GM18499 (cell line): ENCODE measurements around the gene NPAT.

Source experiments
- ATAC-seq: cut with Tn5 transposase; IDR thresholded peaks from one replicate; pipeline ENCODE4 v1.9.1; 2021; ENCODE audit warnings: moderate number of reproducible peaks; ENCODE audit not compliant: insufficient read depth, unreplicated experiment

NPAT gene

DNA sequence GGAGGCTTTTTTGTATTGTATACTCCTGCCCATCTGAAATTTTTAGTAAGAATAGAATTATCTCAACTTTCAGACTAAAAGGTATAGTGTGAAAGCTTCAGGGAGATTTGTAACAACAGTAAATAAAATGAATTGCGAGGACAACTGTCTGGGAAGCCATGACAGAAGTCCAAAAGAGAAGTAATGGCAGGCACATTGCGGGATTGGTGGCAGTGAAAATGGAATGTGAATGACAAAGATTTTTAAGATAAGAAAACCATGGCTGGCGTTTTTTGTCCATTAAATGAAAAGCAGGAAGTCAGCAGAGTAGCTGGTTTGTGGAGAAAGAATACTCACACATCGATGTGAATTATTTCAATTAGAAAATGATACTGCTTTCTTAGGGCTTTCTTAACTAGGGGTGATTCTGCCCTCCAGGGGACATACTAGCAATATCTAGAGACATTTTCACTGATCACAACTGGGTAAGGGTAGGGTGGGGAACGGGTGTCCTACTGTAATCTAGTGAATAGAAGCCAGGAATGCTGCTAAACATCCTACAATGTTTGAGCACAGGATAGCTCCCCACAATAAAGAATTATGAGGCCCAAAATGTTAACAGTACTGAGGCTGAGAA is 1.6 kb downstream of the NPAT start:
- no peak for ATAC-seq

DNA sequence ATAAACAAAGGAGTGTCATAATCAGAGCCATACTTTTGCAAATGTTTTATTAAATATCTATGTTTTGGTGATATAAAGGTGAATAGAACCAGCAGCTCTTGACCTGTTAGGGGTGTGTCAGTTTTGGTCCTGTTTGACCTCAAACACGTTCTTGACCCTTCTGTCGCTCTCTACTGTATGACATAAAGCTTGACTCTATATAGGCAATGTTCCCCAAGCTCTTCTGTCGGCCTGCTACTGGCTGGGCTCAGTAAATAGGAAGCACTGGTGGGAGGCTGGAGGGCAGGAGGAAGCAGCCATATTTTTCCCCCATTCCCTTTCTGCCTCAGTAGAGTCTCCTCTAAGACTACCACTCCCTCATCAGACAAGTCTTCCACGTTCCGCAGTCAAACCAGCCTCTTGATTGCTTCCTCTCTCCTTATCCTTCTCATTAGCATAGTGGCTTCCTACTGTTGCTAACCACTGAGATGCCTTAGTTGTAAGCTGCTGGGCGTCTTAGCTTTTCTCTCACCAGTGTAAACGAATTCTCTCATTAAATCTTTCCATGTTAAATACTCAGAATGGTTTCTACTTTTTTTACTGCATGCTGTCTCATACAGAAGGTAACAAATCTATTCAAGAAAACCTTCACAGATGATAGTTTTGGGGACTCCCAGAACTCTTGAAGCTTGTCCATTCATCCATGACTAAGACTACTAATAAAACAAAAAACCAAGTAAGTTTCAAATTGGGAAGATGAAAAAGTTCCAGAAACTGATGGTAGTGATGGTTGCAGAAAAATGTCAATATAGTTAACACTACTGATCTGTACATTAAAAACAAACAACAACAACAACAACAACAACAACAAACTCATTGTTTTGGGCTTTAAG is 3.3 kb downstream of the NPAT start:
- ATAC-seq, result no peak

DNA sequence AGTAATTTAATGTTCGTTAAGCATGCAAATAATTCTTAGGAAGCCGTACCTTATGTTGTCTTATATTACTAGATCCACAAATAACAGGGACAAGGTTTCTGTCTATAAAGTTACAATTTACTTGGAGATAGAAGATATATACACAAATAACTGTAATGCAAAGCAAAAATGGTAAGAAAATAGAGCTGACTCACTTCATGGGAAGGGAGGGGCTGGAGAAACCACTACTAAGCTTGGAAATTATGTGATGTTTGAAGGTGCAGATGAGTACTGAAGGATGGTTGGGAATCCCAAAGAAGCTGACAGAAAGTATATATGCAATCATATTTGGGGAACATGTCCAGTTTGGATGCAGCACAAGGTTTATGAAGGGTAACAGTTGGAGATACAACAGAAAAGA is 4.0 kb downstream of the NPAT start:
- no peak for ATAC-seq

DNA sequence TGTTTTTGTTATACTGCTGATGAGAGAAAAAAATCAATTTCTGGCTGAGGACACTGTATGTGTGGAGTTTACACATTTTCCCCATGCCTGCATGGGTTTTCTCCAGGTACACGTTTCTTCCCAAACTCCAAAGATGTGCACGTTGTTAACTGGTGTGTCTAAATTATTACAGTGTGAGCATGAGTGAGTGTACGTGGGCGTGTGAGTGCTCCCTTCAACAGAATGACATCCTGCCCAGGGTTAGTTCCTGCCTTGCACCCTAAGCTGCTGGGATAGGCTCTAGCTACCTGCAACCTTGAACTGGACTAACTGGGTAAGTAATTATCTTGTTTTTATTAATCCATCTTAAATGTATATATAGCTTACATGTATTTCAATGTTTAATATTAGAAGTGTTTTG is 5.5 kb downstream of the NPAT start:
- no peak for ATAC-seq

DNA sequence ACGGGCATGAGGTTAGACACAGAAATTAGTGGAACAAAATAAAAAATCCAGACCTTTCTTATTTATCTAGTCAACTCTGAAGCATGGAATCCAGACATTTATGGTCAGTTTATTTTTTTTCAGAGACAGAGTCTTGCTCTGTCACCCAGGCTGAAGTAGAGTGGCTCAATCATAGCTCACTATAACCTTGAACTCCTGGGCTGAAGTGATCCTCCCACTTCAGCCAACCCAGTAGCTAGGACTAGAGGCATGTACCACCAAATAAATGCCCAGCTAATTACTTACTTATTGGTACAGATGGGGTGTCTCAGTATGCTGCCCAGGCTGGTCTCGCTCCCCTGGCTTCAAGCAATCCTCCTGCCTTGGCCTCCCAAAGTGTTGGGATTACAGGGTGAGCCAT is 8.7 kb downstream of the NPAT start:
- no peak for ATAC-seq

DNA sequence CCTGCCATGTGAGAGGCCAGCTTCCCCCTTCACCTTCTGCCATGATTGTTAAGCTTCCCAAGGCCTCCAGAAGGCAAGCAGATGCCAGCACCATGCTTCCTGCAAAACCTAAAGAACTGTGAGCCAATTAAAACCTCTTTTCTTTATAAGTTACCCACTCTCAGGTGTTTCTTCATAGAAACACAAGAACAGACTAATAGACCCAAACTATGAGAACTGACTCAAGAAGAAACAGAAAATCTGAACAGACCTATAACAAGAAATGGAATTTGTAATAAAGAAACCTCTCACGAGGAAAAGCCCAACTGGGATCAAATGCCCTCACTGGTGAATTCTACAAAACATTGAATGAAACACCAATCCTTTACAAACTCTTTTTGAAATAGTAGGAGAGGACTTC is 12.0 kb downstream of the NPAT start:
- ATAC-seq, result no peak

DNA sequence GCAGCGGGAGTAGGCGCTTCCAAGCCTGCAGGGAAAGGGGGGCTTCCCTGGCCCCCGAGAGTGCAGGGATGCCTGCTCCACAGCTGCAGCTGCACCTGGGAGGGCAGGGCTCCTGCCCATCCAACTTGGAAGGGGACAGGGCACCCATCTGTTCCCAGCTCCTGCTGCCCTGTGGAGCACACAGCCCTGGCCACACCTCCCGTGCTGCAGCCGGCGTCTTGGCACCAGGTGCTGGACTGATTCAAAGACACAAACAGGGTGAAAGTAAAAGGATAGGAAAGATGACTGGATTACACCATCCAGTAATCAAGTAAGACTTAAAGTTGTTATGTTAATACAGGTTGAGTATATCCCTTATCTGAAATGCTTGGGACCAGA is 14.8 kb downstream of the NPAT start:
- no peak for ATAC-seq

DNA sequence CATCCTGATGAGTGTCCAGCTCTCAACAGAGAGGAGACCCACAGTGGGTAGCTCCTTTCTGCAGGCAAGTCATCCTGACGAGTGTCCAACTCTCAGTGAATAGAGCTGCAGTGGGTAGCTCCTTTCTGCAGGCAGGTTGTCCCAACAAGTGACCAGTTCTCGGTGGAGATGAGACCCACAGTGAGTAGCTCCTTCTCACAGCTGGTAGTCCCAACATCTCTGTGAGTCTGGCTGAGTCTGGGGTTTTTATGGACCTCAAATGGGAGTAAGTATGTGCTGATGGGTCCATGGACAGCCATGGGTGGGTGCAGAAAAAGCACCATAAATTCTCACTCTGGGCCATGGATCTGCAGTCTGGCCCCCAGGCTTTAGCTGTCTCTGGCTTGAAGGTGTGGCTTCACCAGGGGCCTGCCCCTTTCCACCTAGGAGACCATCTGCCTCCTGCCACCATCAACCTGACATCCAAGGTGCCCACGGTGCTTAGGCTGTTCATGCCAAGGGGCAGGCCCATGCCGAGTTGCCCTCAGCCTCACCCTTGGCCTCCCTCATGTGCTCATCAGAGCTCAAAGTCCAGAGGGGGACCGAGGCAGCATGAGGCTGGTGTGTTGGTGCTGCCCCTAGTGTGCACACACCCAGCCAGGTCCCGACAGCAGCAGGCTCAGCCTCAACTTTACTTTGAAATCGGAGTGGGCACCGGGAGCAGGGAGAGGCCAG is 15.3 kb downstream of the NPAT start:
- no peak for ATAC-seq

DNA sequence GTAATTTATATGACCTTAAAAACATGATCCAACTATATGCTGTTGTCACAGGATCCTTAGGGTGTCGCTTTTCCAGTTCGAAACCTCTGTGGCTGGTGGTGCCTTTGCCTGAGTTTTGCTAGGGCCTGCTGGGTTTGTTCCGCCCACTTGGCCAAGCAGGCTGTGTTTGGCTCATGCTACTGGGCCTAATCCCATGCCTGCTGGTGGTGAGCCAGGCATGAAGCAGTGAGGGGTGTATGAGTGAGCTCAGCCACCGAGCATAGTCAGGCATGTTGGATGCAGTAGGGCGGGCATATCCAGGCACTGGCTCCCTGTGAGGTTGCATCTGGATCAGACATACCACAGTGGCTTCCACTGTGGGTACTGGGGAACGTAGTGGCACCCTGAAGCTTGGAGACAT is 16.3 kb downstream of the NPAT start:
- no peak for ATAC-seq

DNA sequence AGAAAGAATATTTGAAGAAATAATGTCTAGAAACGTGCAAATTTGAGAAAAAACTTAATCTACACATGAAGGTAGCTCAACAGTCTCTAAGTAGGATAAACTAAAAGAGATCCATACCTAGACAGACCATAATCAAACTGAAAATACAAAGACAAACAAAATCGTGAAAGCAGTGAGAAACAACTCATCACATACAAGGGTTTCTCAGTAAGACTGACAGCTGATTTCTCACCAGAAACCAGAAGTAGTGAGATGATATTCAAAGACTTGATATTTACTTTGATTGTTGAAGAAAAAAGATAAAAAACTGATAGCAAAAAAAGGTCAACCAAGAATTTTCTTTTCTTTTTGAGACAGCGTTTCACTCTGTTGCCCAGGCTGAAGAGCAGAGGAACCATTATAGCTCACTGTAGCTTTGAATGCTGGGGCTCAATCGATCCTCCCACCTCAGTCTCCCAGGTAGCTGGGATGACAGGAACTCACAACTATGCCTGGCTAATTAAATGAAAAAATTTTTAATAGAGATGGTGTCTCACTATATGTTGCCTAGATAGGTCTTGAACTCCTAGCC is 17.4 kb downstream of the NPAT start:
- ATAC-seq, result no peak

DNA sequence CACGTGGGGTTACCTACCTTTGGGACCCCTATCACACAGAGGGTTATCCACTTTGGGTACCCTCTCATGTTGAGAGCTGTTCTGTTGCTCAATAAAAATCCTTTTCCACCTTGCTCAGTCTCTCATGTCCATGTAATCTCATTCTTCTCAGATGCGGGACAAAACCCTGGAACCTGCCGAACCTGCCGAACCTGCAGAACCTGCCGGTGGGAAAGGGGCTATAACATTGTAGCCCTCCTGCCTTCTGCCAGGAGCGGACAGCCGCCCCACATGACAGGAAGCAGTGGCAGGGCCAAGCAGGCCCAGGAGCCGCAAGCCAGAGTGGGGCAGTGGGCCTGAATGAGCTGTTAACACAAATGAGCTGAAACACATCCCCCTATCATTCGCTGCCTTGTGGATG is 18.1 kb downstream of the NPAT start:
- no peak for ATAC-seq

DNA sequence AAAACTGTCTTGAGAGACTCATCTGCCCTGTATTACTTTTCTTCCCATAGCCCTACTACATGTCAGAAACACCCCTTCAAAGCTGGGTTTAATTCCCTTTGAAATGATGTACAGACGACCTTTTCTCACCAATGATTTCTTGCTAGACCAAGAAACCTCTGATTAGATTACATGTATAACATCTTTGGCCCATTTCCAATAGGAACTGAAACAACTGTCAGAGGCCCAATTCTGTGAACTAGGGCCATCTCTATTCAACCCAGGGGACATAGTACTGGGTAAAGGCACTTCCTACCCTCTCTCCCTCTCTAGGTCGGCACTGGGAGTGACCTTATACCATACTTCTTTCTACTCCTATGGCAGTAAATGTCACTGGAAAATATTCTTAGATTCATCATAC is 19.4 kb downstream of the NPAT start:
- ATAC-seq, result no peak

DNA sequence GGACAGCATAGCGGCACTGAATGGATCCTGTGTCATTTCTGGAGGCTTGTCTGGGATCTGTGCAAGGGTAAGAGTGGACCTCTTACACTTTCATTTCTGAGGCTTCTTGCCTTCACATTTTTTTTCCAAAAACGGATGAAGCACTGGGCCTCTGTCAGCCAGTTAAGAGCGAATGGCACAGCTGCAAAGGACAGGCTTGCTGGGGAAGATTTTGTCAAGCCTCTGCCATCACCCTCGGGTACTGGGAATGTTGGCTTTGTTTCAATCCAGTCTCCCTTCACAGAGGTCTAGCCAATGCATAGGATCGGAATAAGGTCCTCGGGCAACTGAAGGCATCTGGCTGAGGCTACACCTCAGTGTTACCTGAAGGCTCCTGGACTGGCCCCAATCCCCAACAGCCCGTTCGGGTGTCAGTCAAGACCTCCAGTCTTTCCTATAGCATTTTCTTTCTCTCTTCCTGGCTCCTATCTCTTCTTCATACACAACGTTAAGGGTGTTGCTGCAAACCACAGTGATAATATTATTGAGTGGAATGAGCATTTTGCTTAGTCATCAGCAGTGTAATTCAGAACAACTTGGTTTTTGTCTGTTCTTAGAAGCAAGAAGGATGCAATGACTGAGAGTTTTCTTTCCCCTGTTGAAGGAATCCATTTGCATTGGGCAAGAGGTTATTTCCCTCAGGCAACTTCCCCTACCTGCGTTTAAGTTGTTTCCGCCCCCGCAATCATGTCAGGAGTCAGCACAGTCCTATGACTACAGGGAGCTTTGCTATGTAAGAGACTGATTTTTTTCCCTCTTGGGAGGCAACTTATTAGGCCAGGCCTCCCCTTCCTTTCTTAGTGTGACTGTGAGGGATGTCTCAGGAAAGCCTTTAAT is 22.8 kb downstream of the NPAT start:
- ATAC-seq, result peak; percentile 73

DNA sequence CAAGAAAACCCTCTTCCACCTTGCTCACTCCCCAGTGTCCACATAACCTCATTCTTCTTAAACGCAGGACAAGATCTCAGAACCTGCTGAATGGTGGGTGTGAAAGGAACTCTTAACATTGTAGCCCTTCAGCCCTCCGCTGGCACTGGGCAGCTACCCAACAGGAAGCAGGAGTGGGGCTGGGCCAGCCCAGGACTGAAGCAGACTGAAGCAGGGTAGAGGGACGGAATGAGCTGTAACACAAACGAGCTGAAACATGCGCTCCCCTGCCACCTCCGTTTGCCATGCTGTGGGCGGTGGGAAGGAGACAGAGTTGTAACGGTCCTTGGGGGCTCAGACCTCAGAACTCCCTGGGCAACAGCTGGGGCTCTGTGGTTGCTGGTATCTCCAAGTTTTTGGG is 23.6 kb downstream of the NPAT start:
- ATAC-seq, result no peak

DNA sequence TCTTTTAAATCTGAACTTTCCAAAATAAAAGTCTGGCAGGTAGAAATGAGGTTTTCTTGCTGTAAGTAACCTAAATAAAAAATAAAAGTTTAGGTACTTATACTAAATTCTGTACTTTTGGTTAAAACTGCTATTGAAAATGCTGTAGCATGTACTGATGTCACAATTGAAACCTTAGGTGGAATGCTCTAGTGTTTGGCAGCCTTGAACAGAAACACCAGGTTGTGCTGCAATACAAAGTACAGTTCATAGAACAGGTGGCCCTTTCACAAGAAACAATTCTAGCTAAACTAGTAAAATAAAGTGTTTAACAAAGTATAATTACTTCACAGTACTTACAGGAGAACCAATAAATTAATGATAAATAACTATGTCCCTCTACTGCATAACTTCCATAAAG is 25.1 kb downstream of the NPAT start:
- ATAC-seq, result no peak

DNA sequence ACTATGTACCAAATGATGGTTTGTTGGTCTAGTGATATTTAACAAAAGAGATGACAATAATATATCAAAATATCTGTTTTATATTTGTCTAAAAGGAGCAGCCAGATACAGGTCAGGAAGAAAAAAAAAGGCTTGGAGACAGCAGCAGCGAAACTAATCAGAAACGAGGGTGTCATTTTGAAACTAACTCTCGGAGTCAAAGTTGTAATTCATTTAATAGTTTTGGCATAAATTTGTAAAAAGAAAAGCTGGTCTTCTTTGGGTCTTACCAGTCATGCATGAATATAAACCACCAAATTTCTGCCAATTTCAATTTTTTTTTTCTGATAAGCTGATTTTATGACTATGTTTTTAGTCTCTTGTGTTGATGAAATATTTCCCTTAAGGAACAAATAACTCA is 25.5 kb downstream of the NPAT start:
- ATAC-seq, result no peak

DNA sequence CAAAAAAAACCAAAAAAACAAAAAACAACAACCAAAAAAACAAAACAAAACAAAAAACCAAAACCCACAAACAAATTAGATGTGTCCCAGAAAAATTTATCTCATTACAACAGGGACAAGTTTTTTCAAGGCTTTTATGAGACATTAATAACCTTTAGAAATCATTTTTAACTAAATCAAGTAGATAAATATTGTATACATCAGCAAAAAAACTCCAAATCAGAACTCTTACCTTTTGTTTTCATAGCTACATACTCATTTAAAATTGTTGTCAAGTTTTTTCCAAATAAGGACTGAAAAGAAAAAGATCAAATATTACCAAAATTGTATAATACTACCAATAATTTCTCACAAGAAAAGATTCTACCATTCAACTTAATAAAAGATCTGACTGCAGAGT is 28.7 kb downstream of the NPAT start:
- ATAC-seq, result no peak

DNA sequence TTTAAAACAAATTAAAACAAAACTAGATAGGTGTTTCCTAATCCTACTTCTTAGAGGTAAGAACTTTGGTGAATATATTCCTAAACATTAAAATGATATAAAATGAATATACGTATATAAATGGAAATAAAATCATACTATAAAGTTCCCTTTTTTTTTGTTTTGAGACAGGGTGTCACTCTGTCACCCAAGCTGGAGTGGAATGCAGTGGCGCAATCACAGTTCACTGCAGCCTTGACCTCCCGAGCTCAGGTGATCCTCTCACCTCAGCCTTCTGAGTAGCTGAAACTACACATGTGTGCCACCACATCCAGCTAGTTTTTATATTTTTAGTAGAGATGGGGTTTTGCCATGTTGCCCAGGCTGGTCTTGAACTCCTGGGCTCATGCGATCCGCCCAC is 44.9 kb downstream of the NPAT start:
- no peak for ATAC-seq

DNA sequence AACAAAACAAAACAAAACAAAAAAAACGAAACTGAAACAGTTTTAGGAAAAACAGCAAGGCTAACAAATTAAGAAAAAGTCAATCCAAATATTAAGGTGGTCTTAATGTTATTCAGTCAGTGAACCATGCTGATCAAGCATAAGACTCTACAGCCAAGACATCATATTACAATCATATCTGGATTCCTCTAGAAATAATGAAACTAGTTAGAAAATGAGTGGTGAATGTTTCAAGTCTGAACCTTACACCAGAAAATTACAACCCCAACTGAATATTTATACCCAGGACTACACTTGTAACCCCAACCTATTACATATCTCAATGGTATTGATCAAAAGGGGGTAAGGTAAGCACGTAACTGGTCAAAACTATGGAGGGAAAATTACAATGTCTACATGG is 52.3 kb downstream of the NPAT start:
- ATAC-seq, result no peak

DNA sequence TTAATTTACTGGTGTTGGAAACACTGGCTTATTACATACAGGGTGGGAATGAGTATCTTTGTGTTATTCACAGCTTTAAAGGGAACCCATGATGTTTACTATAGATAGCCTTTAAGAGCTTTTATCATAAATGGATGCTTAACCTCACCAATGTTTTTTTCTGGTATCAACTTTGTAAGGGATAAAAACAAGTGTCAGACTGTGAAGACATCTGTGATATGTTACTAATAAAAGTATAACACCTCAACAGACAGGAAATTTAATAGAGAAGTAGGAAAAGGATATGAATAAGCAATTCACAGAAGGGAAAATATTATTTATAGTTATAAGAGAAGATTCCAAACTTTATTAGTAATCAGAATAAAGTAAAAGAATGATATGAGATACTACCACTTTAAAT is 54.8 kb downstream of the NPAT start:
- no peak for ATAC-seq
